Pons (tissue), 1 donor: ENCODE data around the gene HDAC4.

Source experiments
- DNase-seq: peaks from one replicate; pipeline ENCODE4 v3.0.0-alpha.2; 2016; ENCODE audit warnings: low spot score

Gene HDAC4

GRCh38 chr2:239105234-239105633, 295.6 kb downstream of the HDAC4 start:
- DNase-seq: no peak

GRCh38 chr2:239104800-239105199, 296.0 kb downstream of the HDAC4 start:
- DNase-seq: no peak

- peak; percentile 48 for DNase-seq
These were observed 297.4 kb downstream of the HDAC4 start for GRCh38 chr2:239103125-239104098.

- no peak for DNase-seq
These were observed 298.6 kb downstream of the HDAC4 start for GRCh38 chr2:239102266-239102665.

GRCh38 chr2:239101807-239102206, 299.0 kb downstream of the HDAC4 start:
- DNase-seq: no peak

GRCh38 chr2:239101071-239101470, 299.7 kb downstream of the HDAC4 start:
- no peak for DNase-seq

- DNase-seq: no peak
These were observed 301.3 kb downstream of the HDAC4 start for GRCh38 chr2:239099474-239099873.

GRCh38 chr2:239098288-239098970, 302.4 kb downstream of the HDAC4 start:
- no peak for DNase-seq

- no peak for DNase-seq
These were observed 303.5 kb downstream of the HDAC4 start for GRCh38 chr2:239097428-239097696.

GRCh38 chr2:239096676-239097427, 304.0 kb downstream of the HDAC4 start:
- DNase-seq: no peak

GRCh38 chr2:239095460-239096081, 305.2 kb downstream of the HDAC4 start:
- DNase-seq: no peak

- DNase-seq: no peak
These were observed 306.0 kb downstream of the HDAC4 start for GRCh38 chr2:239094867-239095266.

GRCh38 chr2:239093952-239094351, 306.9 kb downstream of the HDAC4 start:
- no peak for DNase-seq

GRCh38 chr2:239093542-239093941, 307.3 kb downstream of the HDAC4 start:
- no peak for DNase-seq

- DNase-seq: no peak
These were observed 308.1 kb downstream of the HDAC4 start for GRCh38 chr2:239092571-239093294.

- DNase-seq: no peak
These were observed 310.9 kb downstream of the HDAC4 start for GRCh38 chr2:239089884-239090283.

- no peak for DNase-seq
These were observed 313.6 kb downstream of the HDAC4 start for GRCh38 chr2:239087046-239087710.

- DNase-seq: peak; percentile 36
These were observed 314.3 kb downstream of the HDAC4 start for GRCh38 chr2:239086325-239087020.

GRCh38 chr2:239085201-239085992, 315.4 kb downstream of the HDAC4 start:
- peak; percentile 88 for DNase-seq
